PC-9 (cell line): ENCODE data around the gene TSTD2.

Experiments
- EZH2 ChIP-seq: fragments of 200-600 bp; sonication (generic); IDR thresholded peaks from 2 replicates; pipeline ENCODE4 v1.8.0; 2017; ENCODE audit warnings: antibody characterized with exemption, low read depth
- TF ChIP-seq, protein P1 (sequence below): fragments of 200-600 bp; sonication (generic); conservative IDR thresholded peaks from 2 replicates; pipeline ENCODE4 v1.6.1; 2017; ENCODE audit warnings: mixed run types, antibody characterized with exemption, mild to moderate bottlenecking, moderate library complexity

DNA sequence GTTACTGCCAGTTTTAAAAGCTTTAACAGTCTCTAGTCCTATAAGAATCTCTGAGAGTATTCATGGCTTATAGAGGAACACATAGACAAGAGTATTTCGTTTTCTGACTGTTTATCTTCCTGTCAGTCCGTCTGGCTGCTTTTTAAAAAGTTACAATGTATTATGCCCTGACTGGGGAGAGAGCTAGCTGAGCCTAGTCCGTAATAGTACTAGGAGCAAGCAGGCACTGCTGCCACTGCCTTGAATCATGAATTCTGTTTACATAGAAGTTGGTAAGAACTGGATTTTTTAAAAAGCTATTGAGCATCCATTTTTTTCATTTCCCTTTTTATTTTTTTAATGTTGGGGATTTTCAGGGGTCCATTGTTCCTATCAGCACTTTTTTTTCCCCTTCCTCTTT is 37.4 kb upstream of the TSTD2 start:
- no peak for TF ChIP-seq EZH2
- TF ChIP-seq, protein P1, sequence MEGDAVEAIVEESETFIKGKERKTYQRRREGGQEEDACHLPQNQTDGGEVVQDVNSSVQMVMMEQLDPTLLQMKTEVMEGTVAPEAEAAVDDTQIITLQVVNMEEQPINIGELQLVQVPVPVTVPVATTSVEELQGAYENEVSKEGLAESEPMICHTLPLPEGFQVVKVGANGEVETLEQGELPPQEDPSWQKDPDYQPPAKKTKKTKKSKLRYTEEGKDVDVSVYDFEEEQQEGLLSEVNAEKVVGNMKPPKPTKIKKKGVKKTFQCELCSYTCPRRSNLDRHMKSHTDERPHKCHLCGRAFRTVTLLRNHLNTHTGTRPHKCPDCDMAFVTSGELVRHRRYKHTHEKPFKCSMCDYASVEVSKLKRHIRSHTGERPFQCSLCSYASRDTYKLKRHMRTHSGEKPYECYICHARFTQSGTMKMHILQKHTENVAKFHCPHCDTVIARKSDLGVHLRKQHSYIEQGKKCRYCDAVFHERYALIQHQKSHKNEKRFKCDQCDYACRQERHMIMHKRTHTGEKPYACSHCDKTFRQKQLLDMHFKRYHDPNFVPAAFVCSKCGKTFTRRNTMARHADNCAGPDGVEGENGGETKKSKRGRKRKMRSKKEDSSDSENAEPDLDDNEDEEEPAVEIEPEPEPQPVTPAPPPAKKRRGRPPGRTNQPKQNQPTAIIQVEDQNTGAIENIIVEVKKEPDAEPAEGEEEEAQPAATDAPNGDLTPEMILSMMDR, result no peak
